GM13976 (cell line): ENCODE data around the gene LILRA5.

Experiments
- DNase-seq: peaks from one replicate; pipeline ENCODE4 v3.0.0; 2012; ENCODE audit warnings: low spot score
- CTCF ChIP-seq: IDR thresholded peaks from 2 replicates; pipeline ENCODE4 v1.5.1; 2012; ENCODE audit warnings: borderline replicate concordance, mild to moderate bottlenecking; ENCODE audit not compliant: insufficient read depth; ENCODE audit errors: extremely low read depth, missing control alignments, control extremely low read depth
- in situ Hi-C: fragments of 300-500 bp; cut with MboI; formaldehyde crosslinking; loops from one replicate; pipeline ENCODE4 v1.12.0; 2022; ENCODE audit warnings: low sequenced_read_pairs, mixed read lengths, inconsistent platforms; ENCODE audit not compliant: unreplicated experiment

Gene LILRA5

GRCh38 chr19:54339646-54340358 is 26.8 kb upstream of the LILRA5 start:
- DNase-seq: no peak
- TF ChIP-seq CTCF: no peak
- in situ Hi-C loops: no loop called here

GRCh38 chr19:54338521-54338920 is 25.6 kb upstream of the LILRA5 start:
- no peak for DNase-seq
- in situ Hi-C loops: no loop called here
- TF ChIP-seq CTCF: no peak

GRCh38 chr19:54337858-54338230 is 24.9 kb upstream of the LILRA5 start:
- TF ChIP-seq CTCF: no peak
- in situ Hi-C loops: no loop called here
- DNase-seq: no peak

GRCh38 chr19:54336893-54337857 is 24.2 kb upstream of the LILRA5 start:
- DNase-seq: no peak
- in situ Hi-C loops: no loop called here
- no peak for TF ChIP-seq CTCF

GRCh38 chr19:54335979-54336892 is 23.3 kb upstream of the LILRA5 start:
- in situ Hi-C loops: no loop called here
- no peak for TF ChIP-seq CTCF
- no peak for DNase-seq

- no peak for TF ChIP-seq CTCF
- DNase-seq: no peak
- in situ Hi-C loops: no loop called here
These were observed 22.2 kb upstream of the LILRA5 start for GRCh38 chr19:54335164-54335563.
